Measurements from ENCODE around the gene POC1A.
"Not testable (repeated sequence)": the region's sequence is repeated elsewhere in the genome, so short reads cannot be mapped to it uniquely, and the experiment has no call there.

POC1A gene

GRCh38 chr3:52046902-52047239, 107.4 kb downstream of the POC1A start:
- DNase-seq (ENCODE audit: low spot score), result no peak

GRCh38 chr3:52046186-52046901, 107.9 kb downstream of the POC1A start:
- no peak for DNase-seq (ENCODE audit: low spot score)

- no peak for DNase-seq (ENCODE audit: low spot score)
Observed at GRCh38 chr3:52044869-52045619, 109.2 kb downstream of the POC1A start.

- no peak for DNase-seq (ENCODE audit: low spot score)
Observed at GRCh38 chr3:52043750-52044149, 110.5 kb downstream of the POC1A start.

GRCh38 chr3:52043039-52043438, 111.2 kb downstream of the POC1A start:
- not testable (repeated sequence) for DNase-seq (ENCODE audit: low spot score)

- DNase-seq (ENCODE audit: low spot score), result no peak
Observed at GRCh38 chr3:52041118-52041731, 113.0 kb downstream of the POC1A start.

- no peak for DNase-seq (ENCODE audit: low spot score)
Observed at GRCh38 chr3:52040600-52040999, 113.6 kb downstream of the POC1A start.

GRCh38 chr3:52039846-52040245, 114.4 kb downstream of the POC1A start:
- no peak for DNase-seq (ENCODE audit: low spot score)

- no peak for DNase-seq (ENCODE audit: low spot score)
Observed at GRCh38 chr3:52039426-52039825, 114.8 kb downstream of the POC1A start.

- DNase-seq (ENCODE audit: low spot score), result no peak
Observed at GRCh38 chr3:52038227-52038626, 116.0 kb downstream of the POC1A start.

- DNase-seq (ENCODE audit: low spot score), result no peak
Observed at GRCh38 chr3:52037291-52037690, 116.9 kb downstream of the POC1A start.

- peak; percentile 27 for DNase-seq (ENCODE audit: low spot score)
Observed at GRCh38 chr3:52036829-52037228, 117.4 kb downstream of the POC1A start.

GRCh38 chr3:52036222-52036694, 118.0 kb downstream of the POC1A start:
- no peak for DNase-seq (ENCODE audit: low spot score)

GRCh38 chr3:52034651-52035050, 119.6 kb downstream of the POC1A start:
- DNase-seq (ENCODE audit: low spot score), result no peak

- no peak for DNase-seq (ENCODE audit: low spot score)
Observed at GRCh38 chr3:52034212-52034611, 120.0 kb downstream of the POC1A start.

GRCh38 chr3:52033748-52034147, 120.5 kb downstream of the POC1A start:
- DNase-seq (ENCODE audit: low spot score), result not testable (repeated sequence)

- DNase-seq (ENCODE audit: low spot score), result no peak
Observed at GRCh38 chr3:52032702-52033408, 121.4 kb downstream of the POC1A start.

GRCh38 chr3:52031896-52032295, 122.3 kb downstream of the POC1A start:
- no peak for DNase-seq (ENCODE audit: low spot score)

GRCh38 chr3:52030714-52031310, 123.4 kb downstream of the POC1A start:
- DNase-seq (ENCODE audit: low spot score), result no peak

GRCh38 chr3:52029535-52029934, 124.7 kb downstream of the POC1A start:
- DNase-seq (ENCODE audit: low spot score), result no peak

GRCh38 chr3:52029053-52029452, 125.2 kb downstream of the POC1A start:
- DNase-seq (ENCODE audit: low spot score), result no peak

GRCh38 chr3:52028572-52028971, 125.7 kb downstream of the POC1A start:
- no peak for DNase-seq (ENCODE audit: low spot score)

Data from CD4-positive, alpha-beta T cell treated with Interleukin-2 at 100 ng/mL for 4 hours (primary cell).